Kidney tubule cell (primary cell): Measurements from ENCODE around the gene SPDYE16.
"Not testable (repeated sequence)": the region's sequence is repeated elsewhere in the genome, so short reads cannot be mapped to it uniquely, and the experiment has no call there.

ENCODE experiments used
- DNase-seq: peaks from one replicate; pipeline ENCODE4 v3.0.0-alpha.2; 2018; ENCODE audit warnings: low spot score

The SPDYE16 gene

DNA sequence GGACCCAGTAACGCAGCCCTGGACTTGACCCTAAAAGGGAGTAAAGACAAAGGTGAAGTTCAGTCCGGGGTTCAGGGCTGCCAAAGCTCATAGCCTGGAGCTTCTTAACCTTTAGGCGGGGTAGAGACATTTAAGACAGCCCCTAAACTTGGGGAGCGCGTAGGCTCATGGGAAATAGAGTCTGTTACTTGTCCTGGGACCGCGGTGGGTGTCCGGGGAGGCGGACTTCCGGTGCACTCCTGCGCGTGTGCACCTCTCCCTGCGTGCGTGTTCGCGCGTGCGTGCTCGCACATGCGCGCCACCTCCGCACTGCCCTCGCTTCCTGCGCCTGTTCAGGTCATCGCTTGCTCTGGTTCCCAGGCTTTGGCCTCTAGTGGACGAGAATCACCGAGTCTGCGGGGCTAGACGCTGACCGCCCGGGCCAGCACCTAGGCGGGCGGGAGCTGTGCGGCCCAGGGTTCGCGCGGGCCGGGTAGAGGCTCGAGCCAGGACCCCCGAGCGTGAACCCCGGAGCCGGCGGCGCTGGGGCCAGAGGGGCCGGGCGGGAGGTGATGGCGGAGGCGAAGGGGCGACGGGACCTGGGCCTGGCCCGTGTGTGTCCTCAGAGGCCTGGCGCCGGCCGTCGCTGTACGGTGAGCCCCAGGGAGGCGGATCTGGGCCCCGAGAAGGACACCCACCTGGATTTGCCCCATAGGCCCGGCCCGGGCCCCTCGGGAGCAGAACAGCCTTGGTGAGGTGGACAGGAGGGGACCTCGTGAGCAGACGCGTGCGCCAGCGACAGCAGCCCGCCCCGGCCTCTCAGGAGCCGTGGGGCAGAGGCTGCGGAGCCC lies 6.1 kb upstream of the SPDYE16 start:
- DNase-seq, result peak; percentile 94

DNA sequence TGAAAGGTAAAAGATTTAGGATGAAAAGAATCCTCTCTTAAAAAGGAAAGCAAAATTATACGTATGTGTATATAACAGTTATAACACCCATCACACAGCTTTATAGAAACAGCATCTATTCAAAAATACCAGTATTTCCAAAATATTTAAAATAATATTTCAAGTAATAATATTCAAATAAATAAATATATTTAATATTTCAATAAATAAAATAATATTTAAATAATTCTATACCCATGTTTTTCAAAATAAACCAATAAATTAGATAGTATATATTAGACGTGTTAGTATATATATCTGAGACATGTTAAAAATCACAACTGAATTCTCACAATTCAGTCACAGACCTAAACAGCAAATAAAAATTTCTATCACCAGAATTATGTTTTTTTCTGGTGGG lies 11.5 kb downstream of the SPDYE16 start:
- DNase-seq, result not testable (repeated sequence)

GRCh38 chr7:76526183-76526582 lies 16.9 kb downstream of the SPDYE16 start:
- DNase-seq, result not testable (repeated sequence)

DNA sequence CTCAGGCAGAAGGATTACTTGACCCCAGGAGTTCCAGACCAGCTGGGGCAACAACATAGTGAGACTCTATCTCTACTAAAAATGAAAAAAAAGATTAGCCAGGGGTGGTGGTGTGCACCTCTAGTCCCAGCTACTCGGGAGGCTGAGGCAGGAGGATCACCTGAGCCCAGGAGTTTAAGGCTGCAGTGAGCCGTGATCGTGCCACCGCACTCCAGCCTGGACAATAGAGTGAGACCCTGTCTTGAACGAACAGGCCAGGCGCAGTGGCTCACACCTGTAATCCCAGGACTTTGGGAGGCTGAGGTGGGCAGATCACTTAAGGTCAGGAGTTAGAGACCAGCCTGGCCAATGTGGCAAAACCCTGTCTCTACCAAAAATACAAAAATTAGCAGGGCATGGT lies 26.2 kb downstream of the SPDYE16 start:
- DNase-seq, result not testable (repeated sequence)

DNA sequence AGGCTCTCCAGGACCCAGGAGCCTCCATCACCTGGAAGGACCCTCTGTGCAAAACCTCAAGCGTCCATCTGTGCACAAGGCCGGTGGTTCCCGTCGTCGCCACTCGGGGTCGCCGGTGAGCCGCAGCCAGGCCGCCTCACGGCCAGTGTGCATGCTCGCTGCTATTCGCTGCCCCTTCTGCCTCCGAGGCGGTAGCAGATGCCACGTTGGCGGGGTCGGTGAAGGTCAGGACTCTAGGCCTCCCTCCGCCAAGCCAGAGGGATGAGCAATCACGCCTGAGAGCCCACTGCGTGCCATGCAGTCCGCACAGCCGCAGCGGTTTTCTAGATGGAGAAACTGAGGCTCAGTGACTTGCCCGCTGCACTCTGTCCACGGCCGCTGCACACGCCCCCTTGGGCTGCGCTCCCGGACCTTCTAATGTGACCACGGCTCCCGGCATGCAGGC lies 27.1 kb downstream of the SPDYE16 start:
- peak; percentile 54 for DNase-seq

DNA sequence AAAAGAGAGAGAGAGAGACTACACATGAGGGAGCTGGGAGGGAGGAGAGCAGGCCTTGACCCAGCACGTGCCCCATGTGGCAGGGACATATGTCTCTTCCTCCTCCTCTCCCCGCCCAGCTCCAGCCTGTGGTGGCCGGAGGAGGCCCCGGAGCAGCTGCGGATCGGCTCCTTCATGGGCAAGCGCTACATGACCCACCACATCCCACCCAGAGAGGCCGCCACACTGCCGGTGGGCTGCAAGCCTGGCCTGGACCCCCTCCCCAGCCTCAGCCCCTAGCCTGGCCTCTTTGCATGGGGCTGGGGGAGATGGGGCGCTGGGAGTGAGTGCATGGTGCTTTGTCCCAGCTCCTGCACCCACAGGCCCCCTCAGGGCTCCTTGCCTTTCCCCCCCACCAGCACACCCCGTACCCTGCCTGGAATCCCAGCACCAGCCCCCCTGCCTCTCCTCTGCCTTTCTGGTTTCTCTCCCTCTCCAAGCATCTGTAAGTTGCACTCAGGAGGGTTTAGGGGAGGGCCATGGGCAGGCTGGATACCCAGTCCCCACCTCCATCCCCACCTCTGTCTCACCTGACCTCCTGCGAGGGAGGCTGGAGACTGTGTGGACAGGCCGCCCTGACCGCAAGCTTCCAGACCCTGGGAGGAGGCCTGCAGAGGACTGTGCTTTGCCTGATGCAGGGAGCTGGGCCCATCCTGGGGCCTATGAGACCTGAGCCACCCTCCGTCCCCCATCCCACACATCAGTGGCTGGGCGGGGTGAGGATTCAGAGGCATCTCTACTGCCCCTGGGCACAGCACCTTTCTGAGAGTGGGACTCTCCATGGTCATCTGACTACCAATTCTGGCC lies 27.9 kb downstream of the SPDYE16 start:
- peak; percentile 0 for DNase-seq

GRCh38 chr7:76513817-76514799 lies 29.0 kb downstream of the SPDYE16 start:
- DNase-seq, result peak; percentile 0

DNA sequence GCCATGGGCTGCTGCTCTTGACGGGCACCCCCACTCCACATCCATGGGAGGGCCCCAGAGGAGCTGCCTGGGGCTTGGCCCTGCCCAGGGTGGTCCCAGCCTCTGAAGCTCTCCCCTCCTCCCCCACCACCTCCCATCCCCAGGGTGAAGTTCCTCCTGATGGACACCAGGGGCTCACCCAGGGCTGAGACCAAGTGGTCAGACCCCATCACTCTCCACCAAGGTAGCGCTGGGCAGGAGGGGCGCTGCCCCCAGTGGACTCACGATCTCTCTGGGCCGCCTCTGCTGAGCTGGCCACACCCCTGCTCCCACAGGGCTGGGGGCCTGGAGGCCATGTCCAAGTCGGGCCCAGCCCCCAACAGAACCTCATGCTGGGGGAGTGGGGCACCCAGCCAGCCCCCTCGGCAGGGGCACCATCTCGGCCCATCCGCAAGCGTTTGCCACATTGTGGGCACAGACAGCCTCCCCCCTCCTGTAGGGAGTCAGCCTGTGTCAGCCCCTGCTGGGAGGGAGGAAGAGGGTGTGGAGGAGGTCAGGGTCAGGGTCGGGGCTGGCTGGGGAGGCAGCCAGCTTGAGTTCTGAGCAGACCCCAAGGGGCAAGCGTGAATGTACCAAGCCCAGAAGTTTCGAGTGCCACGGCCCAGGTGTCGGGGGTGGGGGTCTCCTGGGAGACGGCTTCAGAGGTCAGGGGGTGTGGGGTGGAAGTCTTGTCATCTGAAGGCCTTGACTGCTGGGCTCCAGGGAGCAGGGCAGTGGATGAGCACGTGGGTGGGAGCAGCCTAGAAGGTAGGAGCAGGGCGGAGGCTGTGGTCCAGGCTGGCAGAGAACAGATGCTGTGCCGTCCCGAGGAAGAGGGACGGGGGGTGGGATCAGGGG lies 29.9 kb downstream of the SPDYE16 start:
- DNase-seq, result peak; percentile 2

- not testable (repeated sequence) for DNase-seq
These were observed 30.9 kb downstream of the SPDYE16 start for GRCh38 chr7:76511911-76512885.

DNA sequence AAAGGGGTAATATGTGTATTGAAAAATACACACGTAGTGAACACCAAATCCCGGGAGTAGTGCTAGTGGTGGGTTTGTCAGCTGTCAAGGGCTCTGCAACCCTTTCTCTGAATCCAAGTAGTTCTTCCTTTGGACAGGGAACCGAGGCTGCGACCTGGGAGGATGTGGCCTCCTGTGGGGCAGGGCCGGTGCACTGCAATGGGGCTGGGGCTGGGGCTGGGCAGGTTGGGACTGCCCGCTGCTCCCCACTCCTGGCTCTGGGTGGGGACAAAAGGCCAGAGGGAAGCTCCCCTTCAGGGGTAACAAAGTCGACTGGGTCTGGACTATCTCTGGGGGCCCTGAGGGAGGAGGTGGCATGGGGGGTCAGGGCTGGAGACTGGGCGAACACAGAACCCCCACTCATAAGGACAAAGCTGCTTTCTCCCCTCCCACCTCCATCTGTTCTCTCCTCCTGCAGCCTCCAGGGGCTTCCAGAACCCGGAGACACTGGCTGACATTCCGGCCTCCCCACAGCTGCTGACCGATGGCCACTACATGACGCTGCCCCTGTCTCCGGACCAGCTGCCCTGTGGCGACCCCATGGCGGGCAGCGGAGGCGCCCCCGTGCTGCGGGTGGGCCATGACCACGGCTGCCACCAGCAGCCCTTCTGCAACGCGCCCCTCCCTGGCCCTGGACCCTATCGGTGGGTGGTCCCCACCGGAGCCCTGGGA lies 31.7 kb downstream of the SPDYE16 start:
- DNase-seq, result not testable (repeated sequence)

- DNase-seq, result peak; percentile 26
These were observed 32.9 kb downstream of the SPDYE16 start, which contains the start of gene UPK3B for GRCh38 chr7:76509931-76510877. TSS of gene UPK3B (plus strand) at chr7:76510552. CDS start at chr7:76510653, 101 bp downstream.

GRCh38 chr7:76507723-76508406 lies 35.2 kb downstream of the SPDYE16 start:
- DNase-seq, result no peak

DNA sequence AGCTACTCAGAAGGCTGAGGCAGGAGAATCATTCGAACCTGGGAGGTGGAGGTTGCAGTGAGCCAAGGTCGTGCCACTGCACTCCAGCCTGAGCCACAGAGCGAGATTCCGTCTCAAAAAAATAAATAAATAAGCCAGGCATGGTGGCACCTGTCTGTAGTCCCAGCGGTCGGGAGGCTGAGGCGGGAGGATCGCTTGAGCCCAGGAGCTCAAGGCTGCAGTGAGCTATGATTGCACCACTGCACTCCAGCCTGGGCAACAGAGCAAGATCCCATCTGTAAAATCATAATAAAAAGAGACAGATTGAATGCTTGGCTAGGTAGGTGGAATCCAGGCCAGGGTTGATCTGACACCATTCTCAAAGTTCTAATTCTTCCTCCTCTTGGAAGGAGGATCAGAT lies 36.5 kb downstream of the SPDYE16 start:
- not testable (repeated sequence) for DNase-seq

DNA sequence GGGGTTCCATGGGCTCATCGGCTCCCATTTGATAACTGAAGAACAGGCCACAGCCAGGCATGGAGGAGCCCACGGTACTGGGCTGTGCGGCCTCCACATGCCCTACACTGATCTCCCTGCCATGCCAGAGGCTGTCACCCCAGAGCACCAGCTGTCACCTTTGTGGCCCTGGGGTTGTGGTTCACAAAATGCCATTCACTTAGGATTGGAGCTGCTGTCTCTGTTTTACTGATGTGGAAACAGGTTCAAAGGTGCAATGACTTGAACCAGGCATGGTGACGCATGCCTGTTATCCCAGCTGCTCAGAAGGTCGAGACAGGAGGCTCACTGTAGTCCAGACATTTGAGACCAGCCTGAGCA lies 37.0 kb downstream of the SPDYE16 start:
- no peak for DNase-seq

- no peak for DNase-seq
These were observed 37.7 kb downstream of the SPDYE16 start for GRCh38 chr7:76505168-76506080.
